ENCODE results near the gene XYLT1. TPM values are rescaled to one million over a fixed set of nuclear protein-coding genes. Genes with fewer than 3 reads are reported as not detected.

Gene XYLT1
- total and polyA plus RNA-seq, 10 of the 15 experiments (the other 5 are each of a cell fraction or from before 2014, with no cell fraction given) = 0.88 to 14.8 (median 5.8) TPM

- H2AFZ ChIP-seq (ENCODE audit: control insufficient read depth, low read depth, low read length) = no peak overlapping the region
- CTCF ChIA-PET = interaction anchor here (1.2 to 1.7 kb wide), 2 partner anchors 13 to 202 kb away, joined by 3 to 6 read pairs; no protein-coding TSS in a partner anchor
- SMC1A ChIA-PET (ENCODE audit: uncharacterized antibody, unreplicated experiment) = interaction anchor here (0.7 to 2.5 kb wide), 6 partner anchors 11 to 82 kb away, joined by 3 to 9 read pairs (median 3); no protein-coding TSS in a partner anchor
- no peak for DNase-seq (ENCODE audit: low read depth, low spot score)
- no peak overlapping the region for H3K4me3 ChIP-seq
- POLR2A ChIA-PET = no interaction called here
- no peak overlapping the region for H3K27ac ChIP-seq (ENCODE audit: control insufficient read depth, insufficient read depth)
- TF ChIP-seq CREM (IDR thresholded peaks at IDR 0.05; ENCODE audit: low read depth) (no peak), FOS (IDR thresholded peaks at IDR 0.05; ENCODE audit: borderline replicate concordance, extremely low read depth, insufficient read length) (no peak), ZNF687 (IDR thresholded peaks at IDR 0.05) (no peak), CHD2 (IDR thresholded peaks at IDR 0.05; ENCODE audit: borderline replicate concordance, low read depth, low read length) (no peak), WRNIP1 (IDR thresholded peaks at IDR 0.05; ENCODE audit: borderline replicate concordance, low read depth, low read length) (no peak), ZBED1 (IDR thresholded peaks at IDR 0.05; ENCODE audit: borderline replicate concordance) (no peak), E2F4 (IDR thresholded peaks at IDR 0.05; ENCODE audit: low read depth, low read length) (no peak), CUX1 (IDR thresholded peaks at IDR 0.05; ENCODE audit: insufficient replicate concordance, low read depth, low read length) (no peak), HSF1 (IDR thresholded peaks at IDR 0.05; ENCODE audit: low read depth, low read length) (no peak), NRF1 (conservative IDR thresholded peaks at IDR 0.05; ENCODE audit: low read depth, low read length) (no peak)
- intact Hi-C loops (cut with micrococcal nuclease; ENCODE audit: unreplicated experiment) = no loop called here
- RAD21 ChIA-PET (ENCODE audit: unreplicated experiment) = no interaction called here
- no peak for ATAC-seq
- no peak overlapping the region for H3K4me2 ChIP-seq (ENCODE audit: control insufficient read depth, insufficient read depth)
- FAIRE-seq = no peak
- H3K36me3 ChIP-seq (ENCODE audit: control insufficient read depth in 2 of 2, insufficient read depth in 2 of 2, low read length in 1 of 2) = no peaks in the 10 kb centered on the region; a peak in 1 of 4 replicates
- H4K20me1 ChIP-seq (ENCODE audit: control insufficient read depth, insufficient read depth) = no peaks in the 10 kb centered on the region
- 0% methylated on average over 1 of the region's 1 CpG for WGBS (ENCODE audit: insufficient coverage, insufficient replicate concordance, low lambda C conversion rate, missing lambda C conversion rate)
- no peaks in the 10 kb centered on the region for H3K79me2 ChIP-seq (ENCODE audit: control insufficient read depth, insufficient read depth, low read length)
- no peaks in the 10 kb centered on the region for H3K9me3 ChIP-seq (replicated peaks; ENCODE audit: control insufficient read depth, insufficient read depth, low read length)
- no peaks in the 10 kb centered on the region for H3K27me3 ChIP-seq (replicated peaks in 1 of 2; ENCODE audit: control insufficient read depth in 2 of 2, insufficient read depth in 2 of 2, low read length in 1 of 2)
- H3K9ac ChIP-seq (ENCODE audit: control insufficient read depth, insufficient read depth, low read length) = no peak overlapping the region
- no TSS peak for BruUV-seq (replicated peaks)
- peaks cover 13% of the 10 kb centered on the region for H3K4me1 ChIP-seq (ENCODE audit: control insufficient read depth, insufficient read depth, low read length)
- in situ Hi-C loops (cut with MboI) = no loop called here
Measured at GRCh38 chr16:17265154-17265553, 205.6 kb downstream of the XYLT1 start.

All from GM12878 (cell line).